ENCODE results near the gene DHCR24.
"Not testable (repeated sequence)": the region's sequence is repeated elsewhere in the genome, so short reads cannot be mapped to it uniquely, and the experiment has no call there.

Gene DHCR24

GRCh38 chr1:54887665-54888071 lies 673 bp upstream of the DHCR24 start:
- peak; percentile 27 for DNase-seq

- DNase-seq = peak; percentile 47
Observed at GRCh38 chr1:54885807-54886723, 930 bp downstream of the DHCR24 start.

DNA sequence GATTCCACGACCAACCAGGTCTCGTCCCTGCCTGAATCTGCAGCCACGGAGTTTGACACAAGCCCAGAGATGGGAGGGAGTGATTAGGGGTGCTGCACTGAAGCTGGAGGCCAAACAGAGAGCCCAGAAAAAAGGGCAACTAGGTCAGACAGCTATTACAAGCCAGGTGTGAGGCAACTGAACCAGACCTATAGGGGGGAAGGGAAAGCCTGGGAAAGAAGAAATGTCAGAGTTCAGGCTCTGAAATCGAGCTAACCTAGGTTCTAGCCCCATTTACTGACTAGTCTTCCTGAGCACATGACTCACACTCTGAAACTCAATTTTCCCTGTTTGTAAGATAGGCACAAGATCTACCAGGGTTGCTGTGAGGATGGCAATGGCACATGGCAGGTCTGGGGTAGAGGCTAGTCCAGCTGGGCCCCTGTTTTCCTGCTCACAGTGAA lies 1.7 kb downstream of the DHCR24 start:
- no peak for DNase-seq

- no peak for DNase-seq
Observed at GRCh38 chr1:54884768-54885167, 2.2 kb downstream of the DHCR24 start.

GRCh38 chr1:54884135-54884586 lies 2.8 kb downstream of the DHCR24 start:
- no peak for DNase-seq

- no peak for DNase-seq
Observed at GRCh38 chr1:54883349-54884102, 3.5 kb downstream of the DHCR24 start.

GRCh38 chr1:54882519-54882918 lies 4.5 kb downstream of the DHCR24 start:
- no peak for DNase-seq

DNA sequence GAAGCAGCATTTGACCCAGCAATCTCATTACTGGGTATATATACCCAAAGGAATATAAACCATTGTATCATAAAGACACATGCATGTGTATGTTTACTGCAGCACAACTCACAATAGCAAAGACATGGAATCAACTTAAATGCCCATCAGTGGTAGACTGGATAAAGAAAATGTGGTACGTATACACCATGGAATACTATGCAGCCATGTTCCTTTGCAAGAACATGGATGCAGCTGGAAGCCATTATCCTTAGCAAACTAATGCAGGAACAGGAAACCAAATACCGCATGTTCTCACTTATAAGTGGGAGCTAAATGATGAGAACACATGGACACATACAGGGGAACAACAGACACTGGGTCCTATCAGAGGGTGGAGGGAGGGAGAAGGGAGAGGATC lies 5.4 kb downstream of the DHCR24 start:
- DNase-seq = not testable (repeated sequence)

GRCh38 chr1:54879872-54880271 lies 7.1 kb downstream of the DHCR24 start:
- DNase-seq = no peak

DNA sequence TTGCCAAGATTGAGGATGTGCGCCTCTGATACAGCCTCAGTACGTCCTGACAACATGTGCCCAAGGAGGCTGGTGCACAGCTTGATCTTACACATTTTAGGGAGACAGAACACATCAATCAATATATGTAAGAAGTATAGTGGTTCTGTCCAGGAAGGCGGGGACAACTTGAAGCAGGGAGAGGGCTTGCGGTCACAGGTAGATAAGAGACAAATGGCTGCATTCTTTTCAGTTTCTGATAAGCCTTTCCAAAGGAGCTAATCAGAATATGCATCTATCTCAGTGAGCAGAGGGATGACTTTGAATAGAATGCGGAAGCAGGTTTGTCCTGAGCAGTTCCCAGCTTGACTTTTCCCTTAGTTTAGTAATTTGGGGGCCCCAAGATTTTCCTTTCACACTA lies 10.2 kb downstream of the DHCR24 start:
- DNase-seq = no peak

GRCh38 chr1:54875000-54875399 lies 12.0 kb downstream of the DHCR24 start:
- DNase-seq = no peak

- no peak for DNase-seq
Observed at GRCh38 chr1:54874079-54874830, 12.7 kb downstream of the DHCR24 start.

GRCh38 chr1:54872036-54872331 lies 15.0 kb downstream of the DHCR24 start:
- no peak for DNase-seq

GRCh38 chr1:54871275-54872035 lies 15.5 kb downstream of the DHCR24 start:
- DNase-seq = no peak

DNA sequence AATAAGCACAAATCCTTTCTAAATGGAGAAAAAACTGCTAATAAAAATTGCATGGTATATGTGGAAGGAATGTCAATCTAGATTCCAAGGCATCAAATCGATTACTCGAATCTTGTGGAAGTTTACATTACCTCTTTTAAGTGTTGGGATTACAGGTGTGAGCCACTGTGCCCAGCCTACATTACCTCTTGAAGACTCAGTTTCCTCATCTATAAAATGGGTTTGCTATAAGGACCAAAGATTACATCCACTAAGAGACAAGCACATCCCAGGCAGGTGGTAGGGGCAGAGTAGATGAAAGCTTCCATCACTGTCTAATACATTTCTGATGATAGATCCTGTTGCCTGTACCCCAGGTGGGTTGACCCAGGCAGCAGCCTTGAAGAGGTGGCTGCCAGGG lies 16.1 kb downstream of the DHCR24 start:
- DNase-seq = no peak

GRCh38 chr1:54869173-54869851 lies 17.7 kb downstream of the DHCR24 start:
- no peak for DNase-seq

DNA sequence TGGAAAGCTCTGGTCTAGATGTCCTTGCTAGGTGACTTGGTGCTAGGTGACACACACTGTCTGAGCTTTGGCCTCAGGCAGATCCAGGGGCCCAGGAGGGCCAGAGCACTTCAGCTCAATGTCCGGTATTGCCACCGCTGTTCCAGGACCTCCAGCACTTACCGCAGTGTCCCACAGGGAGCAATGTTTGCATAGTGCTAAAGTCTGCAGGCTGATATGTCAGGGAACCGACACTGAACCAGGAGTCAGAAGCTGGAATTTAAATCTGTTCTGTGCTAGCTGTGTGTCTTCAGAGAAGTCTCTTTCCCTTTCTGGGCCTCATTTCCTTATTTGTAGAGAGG lies 19.3 kb downstream of the DHCR24 start:
- DNase-seq = no peak

DNA sequence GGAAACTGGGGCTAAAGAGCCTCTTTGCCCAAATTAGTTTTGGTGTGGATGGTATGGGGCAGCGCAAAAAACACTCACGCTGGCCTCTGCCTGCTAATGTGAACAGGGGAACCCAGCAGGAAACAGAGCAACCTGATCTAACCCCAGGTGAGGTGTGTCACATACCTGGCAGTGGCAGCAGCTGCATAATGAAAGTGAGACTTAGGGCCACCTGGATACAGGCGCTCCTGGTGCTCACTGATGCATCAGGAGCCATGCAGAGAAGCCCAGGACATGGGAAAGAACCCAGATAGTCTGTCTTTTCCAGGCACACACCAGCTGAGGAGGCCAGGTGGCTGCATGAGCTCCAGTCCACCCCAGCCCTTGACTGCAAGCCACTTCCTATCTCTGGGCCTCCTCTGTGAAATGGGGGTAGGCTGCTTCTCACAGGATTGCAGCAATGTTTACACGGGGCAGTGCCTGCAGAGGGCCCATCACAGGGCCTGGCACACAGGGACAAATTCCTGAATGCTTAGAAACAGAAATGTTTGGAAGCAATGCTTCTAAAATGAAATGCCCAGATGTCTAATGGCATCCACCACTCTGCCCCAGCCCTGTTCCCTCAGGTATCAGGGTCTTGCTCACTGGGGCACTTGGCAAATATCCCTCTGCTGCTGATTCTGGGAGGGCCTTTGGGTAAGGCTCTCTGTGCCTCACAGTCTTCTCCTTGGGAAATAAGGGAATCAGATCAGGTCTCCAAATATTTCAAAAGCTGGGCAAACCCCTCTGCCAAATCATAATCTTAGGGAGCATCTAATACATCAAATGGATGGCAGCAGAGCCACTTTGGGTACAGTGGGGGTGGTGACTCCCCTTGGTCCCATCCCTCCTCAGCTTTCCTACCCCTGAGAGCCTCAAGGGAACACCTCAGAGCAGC lies 19.9 kb downstream of the DHCR24 start:
- DNase-seq = peak; percentile 50

DNA sequence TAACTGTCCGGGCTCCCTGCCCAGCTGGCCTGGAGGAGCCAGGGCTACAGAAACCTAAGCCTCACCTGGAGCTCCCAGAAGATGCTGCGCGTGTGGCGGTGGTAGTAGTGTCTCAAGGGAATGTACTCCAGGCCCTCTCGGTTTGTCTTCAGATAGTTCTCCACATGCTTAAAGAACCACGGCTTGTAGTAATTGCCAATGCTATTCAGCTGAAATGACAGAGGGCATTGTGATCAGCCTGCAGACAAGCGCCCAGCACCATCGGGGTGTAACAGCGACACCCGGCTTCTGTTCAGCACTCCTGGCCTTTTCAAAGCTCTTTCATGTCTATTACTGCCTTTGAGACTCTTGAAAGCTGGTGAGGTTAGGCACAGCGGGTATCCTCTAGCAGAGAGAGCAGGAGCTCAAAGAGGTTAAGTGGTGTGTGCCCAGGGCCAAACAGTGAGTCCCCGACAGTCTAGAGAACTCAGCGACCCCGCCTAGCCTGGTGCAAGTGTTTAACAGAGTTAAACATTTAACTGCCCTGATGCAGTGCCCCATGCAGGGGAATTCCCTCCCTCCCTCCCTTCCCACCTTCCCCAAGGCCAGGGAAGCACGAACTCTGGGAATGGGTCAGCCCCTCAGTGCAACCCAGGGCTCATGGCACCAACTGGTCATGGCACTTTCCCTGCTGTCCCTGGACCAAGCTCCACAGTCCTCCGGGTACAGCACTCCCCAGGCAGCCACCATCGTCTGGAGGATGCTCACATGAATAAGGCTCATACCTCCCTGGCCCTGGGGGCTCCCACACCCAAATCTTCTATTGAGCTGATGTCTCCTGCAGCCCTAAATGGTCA lies 21.5 kb downstream of the DHCR24 start:
- DNase-seq = no peak
